HG03196 (cell line): Measurements from ENCODE around the gene TRIM62.
"Not testable (repeated sequence)": the region's sequence is repeated elsewhere in the genome, so short reads cannot be mapped to it uniquely, and the experiment has no call there.

ENCODE experiments used
- ATAC-seq: cut with Tn5 transposase; IDR thresholded peaks from one replicate; pipeline ENCODE4 v1.9.1; 2021; ENCODE audit not compliant: unreplicated experiment

TRIM62 gene

GRCh38 chr1:33117440-33118085 lies 64.3 kb downstream of the TRIM62 start:
- ATAC-seq, result no peak

DNA sequence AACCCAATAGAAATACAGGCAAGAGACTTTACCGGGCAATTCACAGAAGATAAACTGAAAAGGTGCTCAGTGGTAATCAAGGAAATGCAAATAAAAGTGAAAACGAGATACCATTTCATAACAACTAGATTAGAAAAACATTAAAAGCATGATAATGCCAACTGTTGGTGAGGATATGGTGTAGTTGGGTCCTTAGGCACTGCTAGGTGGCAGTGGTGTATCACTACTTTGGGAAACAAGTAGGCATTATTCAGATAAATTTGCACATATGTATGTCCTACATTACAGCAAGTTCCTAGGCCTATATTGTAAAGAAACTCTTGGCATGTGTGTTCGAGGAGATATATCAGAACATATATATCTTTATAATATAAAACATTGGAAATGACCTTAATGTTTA lies 69.9 kb downstream of the TRIM62 start:
- ATAC-seq, result no peak

GRCh38 chr1:33110477-33110876 lies 71.4 kb downstream of the TRIM62 start:
- no peak for ATAC-seq

GRCh38 chr1:33100119-33100415 lies 81.8 kb downstream of the TRIM62 start:
- not testable (repeated sequence) for ATAC-seq

- peak; percentile 81 for ATAC-seq
These were observed 82.3 kb downstream of the TRIM62 start for GRCh38 chr1:33099290-33100118.

- no peak for ATAC-seq
These were observed 83.5 kb downstream of the TRIM62 start for GRCh38 chr1:33098371-33098770.

GRCh38 chr1:33097762-33098161 lies 84.1 kb downstream of the TRIM62 start:
- no peak for ATAC-seq

- ATAC-seq, result no peak
These were observed 84.7 kb downstream of the TRIM62 start for GRCh38 chr1:33097137-33097611.

GRCh38 chr1:33096363-33097005 lies 85.4 kb downstream of the TRIM62 start:
- ATAC-seq, result no peak
